DMS114 treated with DMSO at 0.1 percent for 48 hours (cell line): Measurements from ENCODE around the gene ESRP2.

Experiments used
- DNase-seq: peaks from one replicate; lab custom pipeline; 2025; ENCODE audit not compliant: unreplicated experiment; lab: John Stamatoyannopoulos, UW

The ESRP2 gene

GRCh38 chr16:68242085-68242484 is 6.2 kb upstream of the ESRP2 start:
- no peak for DNase-seq

GRCh38 chr16:68238029-68238345 is 2.1 kb upstream of the ESRP2 start:
- DNase-seq, result no peak

- DNase-seq, result peak; percentile 97
Measured at GRCh38 chr16:68237243-68238028, 1.5 kb upstream of the ESRP2 start.

- no peak for DNase-seq
Measured at GRCh38 chr16:68236826-68237242, 907 bp upstream of the ESRP2 start.

- no peak for DNase-seq
Measured at GRCh38 chr16:68236137-68236825, 354 bp upstream of the ESRP2 start.

- DNase-seq, result no peak
Measured at GRCh38 chr16:68235108-68235886, 630 bp downstream of the ESRP2 start.

- no peak for DNase-seq
Measured at GRCh38 chr16:68234188-68235107, 1.5 kb downstream of the ESRP2 start.

- DNase-seq, result no peak
Measured at GRCh38 chr16:68233835-68234187, 2.1 kb downstream of the ESRP2 start.

GRCh38 chr16:68233085-68233834 is 2.7 kb downstream of the ESRP2 start:
- DNase-seq, result no peak

- DNase-seq, result no peak
Measured at GRCh38 chr16:68232335-68232734, 3.6 kb downstream of the ESRP2 start.

GRCh38 chr16:68231384-68232136 is 4.4 kb downstream of the ESRP2 start:
- DNase-seq, result no peak

GRCh38 chr16:68230956-68231355 is 5.0 kb downstream of the ESRP2 start:
- no peak for DNase-seq

- no peak for DNase-seq
Measured at GRCh38 chr16:68230176-68230571, 5.8 kb downstream of the ESRP2 start.

- DNase-seq, result peak; percentile 41
Measured at GRCh38 chr16:68229431-68230175, 6.3 kb downstream of the ESRP2 start.

- no peak for DNase-seq
Measured at GRCh38 chr16:68228652-68229051, 7.3 kb downstream of the ESRP2 start.

GRCh38 chr16:68227850-68228553 is 7.9 kb downstream of the ESRP2 start:
- DNase-seq, result no peak

GRCh38 chr16:68227183-68227793 is 8.6 kb downstream of the ESRP2 start:
- no peak for DNase-seq

GRCh38 chr16:68226116-68226515 is 9.8 kb downstream of the ESRP2 start:
- DNase-seq, result no peak
